Fibroblast of lung (primary cell): ENCODE data around the gene CRYBG2.

Source experiments
- EZH2 ChIP-seq: IDR thresholded peaks from 2 replicates; pipeline ENCODE4 v1.5.1; 2012; ENCODE audit warnings: low read length, control low read depth, mild to moderate bottlenecking; ENCODE audit errors: missing control alignments
- TF ChIP-seq, protein P1 (sequence below), 2 donors: IDR thresholded peaks in 1 of 2; conservative IDR thresholded peaks in 1 of 2; 1 replicate in 1 of 2; 2 replicates in 1 of 2; pipeline ENCODE4 v1.5.1; 2011 to 2012; ENCODE audit warnings: low read length in 2 of 2, control low read depth in 1 of 2, inconsistent platforms in 1 of 2, low read depth in 1 of 2, mild to moderate bottlenecking in 1 of 2

DNA sequence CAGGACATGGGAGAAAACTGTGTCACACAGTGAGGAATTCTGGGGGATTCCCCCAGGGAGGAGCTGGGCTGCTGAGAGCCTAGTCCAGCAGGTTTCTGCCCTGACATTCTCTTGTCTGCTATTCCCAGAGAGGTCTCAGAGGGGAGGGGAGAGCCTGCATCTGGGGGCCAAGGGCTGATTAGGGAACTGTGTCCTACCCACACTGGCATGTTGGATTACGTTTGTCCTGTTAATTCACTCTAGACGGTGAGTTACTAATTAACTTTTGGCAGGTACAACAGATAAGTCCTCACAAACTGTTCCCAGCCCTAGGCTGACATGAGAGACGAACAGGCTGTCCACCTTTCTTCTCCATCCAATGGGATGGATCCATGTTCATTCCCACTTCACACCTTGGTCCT, 76.7 kb downstream of the CRYBG2 start:
- TF ChIP-seq, protein P1, sequence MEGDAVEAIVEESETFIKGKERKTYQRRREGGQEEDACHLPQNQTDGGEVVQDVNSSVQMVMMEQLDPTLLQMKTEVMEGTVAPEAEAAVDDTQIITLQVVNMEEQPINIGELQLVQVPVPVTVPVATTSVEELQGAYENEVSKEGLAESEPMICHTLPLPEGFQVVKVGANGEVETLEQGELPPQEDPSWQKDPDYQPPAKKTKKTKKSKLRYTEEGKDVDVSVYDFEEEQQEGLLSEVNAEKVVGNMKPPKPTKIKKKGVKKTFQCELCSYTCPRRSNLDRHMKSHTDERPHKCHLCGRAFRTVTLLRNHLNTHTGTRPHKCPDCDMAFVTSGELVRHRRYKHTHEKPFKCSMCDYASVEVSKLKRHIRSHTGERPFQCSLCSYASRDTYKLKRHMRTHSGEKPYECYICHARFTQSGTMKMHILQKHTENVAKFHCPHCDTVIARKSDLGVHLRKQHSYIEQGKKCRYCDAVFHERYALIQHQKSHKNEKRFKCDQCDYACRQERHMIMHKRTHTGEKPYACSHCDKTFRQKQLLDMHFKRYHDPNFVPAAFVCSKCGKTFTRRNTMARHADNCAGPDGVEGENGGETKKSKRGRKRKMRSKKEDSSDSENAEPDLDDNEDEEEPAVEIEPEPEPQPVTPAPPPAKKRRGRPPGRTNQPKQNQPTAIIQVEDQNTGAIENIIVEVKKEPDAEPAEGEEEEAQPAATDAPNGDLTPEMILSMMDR (conservative IDR thresholded peaks at IDR 0.05 in 1 of 2, IDR thresholded peaks at IDR 0.05 in 1 of 2; ENCODE audit: low read depth in 1 of 2, low read length in 2 of 2) = no peak
- TF ChIP-seq EZH2 = no peak
